MV-4-11 (cell line): ENCODE measurements around the gene LAMC3.

Source experiments
- DNase-seq: peaks from one replicate; lab custom pipeline; 2025; lab: John Stamatoyannopoulos, UW

LAMC3 gene

DNA sequence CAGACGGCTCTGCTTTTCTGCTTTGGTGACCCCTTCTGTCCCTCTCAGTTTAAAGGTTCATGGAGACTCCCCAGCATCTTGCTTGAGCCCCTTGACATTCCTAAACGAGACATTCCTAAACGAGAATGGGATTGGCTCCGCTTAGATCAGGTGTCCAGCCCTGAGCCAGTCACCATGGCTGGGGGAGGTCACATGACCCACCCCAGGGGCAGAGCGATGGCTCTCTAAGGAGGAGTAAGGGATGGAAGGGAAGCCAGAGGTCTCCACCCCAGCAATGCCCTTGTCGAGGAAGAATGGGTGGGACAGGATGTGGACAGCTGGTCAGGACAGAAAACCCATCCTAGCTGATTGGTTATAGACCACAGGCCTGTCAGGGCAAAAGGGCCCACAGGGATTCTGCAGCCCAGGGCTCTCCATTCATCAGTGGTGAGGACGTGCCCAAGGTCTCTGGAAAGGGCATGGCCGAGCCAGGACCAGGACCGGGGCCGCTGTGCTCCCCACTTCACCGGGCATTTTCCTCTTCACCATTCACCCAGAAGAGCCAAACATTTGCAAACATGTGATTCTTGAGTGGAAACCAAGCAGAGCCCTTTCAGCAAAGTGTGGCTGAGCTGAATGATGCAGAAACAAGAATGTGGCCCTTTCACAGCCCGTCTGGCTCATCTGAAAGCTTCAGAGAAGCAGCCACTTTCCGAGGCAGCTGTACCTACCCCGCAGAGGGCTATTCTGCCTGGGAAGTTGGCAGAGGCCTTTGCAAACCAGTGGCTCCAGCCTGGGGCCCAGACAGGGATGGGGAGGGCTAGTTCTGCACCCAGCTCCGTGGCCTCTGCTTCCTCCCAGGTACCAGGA is 67.6 kb downstream of the LAMC3 start:
- DNase-seq: no peak

DNA sequence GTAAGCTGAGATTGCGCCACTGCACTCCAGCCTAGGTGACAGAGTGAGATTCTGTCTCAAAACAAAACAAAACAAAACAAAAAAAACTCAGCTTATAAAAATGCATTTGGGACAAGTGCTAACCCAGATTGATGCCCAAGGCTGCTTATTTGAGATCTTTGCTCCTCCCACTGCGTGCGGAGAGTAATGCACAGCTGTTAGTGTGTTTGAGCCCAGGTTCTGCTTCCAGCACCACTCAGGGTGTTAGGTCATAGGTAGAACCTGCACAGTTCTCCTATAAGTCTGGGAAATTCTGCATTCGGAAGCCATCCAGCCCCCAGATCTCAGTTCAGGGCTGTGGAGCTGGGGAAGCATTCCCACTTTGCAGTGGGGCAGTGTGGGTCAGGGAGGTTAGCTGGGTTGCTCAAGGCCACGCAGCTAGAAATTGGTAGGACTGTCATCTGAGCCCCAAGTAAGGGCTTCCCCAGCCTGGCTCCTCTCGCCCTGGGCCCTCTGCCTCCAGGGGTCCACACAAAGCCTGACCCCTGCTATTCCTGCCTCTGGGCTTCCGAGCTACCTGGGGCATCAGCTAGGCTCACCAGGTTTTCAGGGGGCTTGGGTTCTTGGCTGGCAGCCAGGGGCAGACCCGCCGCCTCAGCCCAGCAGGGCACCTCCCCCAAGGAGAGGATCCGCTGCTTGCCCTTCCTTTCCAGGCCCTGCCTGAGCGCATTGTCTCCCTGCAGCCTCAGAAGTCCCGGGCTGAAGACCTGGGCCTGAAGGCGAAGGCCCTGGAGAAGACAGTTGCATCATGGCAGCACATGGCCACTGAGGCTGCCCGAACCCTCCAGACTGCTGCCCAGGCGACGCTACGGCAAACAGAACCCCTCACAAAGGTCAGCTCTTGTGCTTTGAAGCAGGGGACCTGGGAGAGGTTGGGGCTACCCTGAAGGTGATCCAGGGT is 69.7 kb downstream of the LAMC3 start:
- no peak for DNase-seq

DNA sequence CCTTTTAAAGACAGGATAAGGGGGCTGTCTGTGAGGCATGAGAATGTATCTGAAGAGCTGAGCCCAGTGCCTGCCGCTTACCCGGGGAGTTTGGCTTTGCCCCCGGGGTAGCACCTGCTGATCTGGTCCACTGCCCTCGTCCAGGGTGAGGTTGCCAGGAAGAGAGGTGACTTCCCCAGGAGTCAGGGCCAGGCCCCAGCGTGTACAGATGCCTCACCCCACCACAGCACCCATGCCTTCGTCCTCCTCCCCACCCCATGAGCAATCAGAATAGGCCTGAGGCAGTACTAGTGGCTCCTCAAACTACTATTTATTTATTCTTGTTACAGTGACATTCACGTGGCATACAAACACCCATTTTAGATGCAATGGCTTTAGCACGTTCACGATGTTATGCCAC is 71.6 kb downstream of the LAMC3 start:
- no peak for DNase-seq

DNA sequence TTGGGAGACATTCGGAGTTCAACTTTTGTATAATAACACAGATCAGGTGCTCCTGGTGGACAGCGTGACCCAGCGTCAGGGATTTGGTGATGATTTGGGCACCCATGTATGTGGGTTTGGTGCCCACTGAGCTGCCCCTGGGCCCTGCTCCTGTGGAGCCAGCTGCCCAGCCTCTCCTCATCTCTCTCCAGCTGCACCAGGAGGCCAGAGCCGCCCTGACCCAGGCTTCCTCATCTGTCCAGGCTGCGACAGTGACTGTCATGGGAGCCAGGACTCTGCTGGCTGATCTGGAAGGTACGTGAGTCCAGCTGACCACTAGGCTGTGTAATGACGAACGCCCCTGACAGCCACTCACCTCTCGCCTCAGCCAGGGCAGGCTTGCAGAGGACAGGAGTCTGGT is 72.9 kb downstream of the LAMC3 start:
- no peak for DNase-seq

DNA sequence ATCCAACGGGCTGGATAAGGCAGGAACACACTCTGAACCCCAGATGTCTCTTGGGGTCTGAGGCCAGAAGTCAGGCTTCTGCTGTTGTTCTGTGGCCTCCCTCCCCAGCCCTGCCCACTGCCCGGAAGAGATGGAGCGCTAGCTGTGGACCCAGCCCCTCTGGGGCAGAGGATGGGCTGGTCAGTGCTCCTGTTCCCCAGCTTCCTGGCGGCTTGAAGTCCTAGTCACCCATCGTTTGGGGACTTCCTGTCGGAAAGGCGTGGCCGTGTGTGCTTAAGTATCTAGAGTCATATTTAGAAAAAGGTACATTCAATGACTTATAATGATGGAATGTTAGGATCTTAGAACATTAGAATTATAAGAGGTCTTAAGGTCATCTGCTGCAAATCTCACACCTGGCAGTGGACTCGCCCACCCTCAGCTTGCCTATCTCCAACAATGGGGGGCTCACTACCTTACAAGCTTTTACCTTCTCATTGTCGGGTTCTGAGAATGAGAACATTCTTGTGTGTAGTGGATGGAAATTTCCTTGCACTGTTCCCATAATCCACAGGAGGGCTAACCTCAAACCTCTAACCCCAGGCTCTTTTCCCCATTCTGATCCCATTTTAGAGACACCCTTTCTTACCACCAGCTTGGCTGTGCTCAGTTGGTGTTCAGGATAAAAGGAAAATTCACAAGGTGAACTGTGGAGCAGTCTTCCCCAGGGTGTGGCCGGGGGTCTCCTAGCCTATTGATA is 74.0 kb downstream of the LAMC3 start:
- no peak for DNase-seq

DNA sequence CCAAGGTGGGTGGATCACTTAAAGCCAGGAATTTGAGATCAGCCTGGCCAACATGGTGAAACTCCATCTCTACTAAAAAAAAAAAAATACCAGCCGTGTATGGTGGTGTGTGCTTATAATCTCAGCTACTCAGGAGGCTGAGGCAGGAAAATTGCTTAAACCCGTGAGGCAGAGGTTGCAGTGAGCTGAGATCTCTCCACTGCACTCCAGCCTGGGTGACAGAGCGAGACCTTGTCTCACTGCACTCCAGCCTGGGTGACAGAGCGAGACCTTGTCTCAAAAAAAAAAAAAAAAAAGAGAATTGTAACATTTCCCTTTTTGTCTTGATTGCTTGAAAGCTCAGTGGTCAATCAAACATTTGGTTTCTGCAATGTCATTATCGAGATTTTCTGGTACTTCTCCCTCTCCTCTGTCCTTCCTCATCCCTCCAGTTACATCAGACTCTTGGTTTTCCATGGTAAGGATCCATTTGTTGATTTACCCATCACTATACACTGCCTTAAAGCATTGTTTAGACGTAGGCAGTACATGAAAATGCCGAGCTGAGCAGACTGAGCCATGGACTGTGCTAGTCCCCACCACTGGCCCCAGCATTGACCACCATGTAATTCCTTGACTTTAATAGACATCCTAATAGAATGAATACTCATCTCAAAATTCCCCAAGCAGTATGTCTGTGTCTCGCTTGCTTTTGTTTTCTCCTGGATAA is 75.8 kb downstream of the LAMC3 start:
- peak; percentile 31 for DNase-seq

DNA sequence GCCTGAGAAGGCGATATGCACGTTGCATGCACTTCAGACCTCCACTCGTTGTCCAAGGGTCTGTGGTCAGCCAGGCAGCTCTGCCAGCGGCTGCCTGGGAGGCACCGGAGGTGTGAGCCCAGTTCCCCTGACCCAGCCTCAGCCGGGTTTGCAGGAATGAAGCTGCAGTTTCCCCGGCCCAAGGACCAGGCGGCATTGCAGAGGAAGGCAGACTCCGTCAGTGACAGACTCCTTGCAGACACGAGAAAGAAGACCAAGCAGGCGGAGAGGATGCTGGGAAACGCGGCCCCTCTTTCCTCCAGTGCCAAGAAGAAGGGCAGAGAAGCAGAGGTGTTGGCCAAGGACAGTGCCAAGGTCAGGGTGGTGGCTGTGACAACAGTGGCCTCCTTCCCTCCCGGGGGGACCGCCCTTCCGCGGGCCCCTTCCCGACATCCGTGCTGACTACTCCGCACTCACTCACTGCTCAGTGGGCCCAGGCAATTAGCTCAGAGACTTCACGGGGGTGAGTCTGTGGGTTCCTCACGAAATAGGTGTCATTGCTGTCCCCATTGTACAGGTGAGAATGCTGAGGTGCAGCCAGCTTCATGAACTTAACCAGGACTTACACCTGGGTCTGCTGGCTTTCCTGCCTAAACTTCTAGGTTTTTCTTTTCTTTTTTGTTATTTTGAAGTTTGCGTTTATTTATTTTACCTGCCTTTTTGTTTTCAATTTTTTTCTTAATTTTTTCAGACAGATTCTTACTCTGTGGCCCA is 76.6 kb downstream of the LAMC3 start:
- no peak for DNase-seq

DNA sequence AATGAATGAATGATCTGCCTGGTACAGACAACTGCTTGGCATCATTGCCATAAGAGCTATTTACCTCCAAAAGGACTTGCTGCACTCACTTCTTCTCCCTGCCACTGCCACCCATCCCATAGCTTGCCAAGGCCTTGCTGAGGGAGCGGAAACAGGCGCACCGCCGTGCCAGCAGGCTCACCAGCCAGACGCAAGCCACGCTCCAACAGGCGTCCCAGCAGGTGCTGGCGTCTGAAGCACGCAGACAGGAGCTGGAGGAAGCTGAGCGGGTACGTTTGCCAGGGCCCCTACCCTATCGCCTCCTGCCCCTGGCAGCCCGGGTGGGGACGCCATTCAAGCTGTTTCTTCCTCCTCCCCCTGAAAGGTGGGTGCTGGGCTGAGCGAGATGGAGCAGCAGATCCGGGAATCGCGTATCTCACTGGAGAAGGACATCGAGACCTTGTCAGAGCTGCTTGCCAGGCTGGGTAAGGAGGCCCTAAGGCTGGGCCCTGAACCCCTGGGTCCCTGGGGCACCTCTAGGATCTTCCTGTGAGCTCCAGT is 78.5 kb downstream of the LAMC3 start:
- DNase-seq: no peak

DNA sequence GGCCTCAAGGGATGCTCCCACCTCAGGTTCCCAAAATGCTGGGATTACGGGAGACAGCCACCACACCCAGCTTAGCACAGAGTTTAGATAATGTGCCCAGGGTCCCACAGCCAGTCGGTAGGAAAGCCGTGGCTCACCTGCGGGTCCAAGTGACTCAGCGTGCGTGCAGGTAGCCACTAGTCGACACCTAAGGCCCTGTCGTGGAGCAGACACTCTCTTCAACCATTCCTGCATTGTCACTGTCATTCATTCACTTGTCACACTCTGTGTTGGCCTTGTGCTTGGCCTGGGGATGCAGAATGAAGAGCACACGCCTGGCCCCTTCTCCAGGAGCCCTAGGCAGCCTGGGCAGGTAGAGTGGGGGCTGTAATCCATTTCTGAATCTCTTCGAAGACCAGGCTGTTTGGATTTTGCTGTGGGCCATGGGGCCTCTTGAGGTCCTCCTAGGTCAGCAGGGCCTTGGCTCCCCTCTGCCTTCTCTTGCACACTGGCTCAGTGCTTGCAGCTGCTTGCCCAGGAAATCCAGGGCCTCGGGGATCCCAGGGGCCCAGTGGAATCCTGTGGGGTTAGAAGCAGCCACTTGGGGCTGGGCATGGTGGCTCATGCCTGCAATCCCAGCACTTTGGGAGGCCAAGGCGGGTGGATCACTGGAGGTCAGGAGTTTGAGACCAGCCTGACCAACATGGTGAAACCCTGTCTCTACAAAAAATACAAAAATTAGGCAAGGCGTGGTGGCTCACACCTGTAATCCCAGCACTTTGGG is 81.2 kb downstream of the LAMC3 start:
- DNase-seq: no peak

DNA sequence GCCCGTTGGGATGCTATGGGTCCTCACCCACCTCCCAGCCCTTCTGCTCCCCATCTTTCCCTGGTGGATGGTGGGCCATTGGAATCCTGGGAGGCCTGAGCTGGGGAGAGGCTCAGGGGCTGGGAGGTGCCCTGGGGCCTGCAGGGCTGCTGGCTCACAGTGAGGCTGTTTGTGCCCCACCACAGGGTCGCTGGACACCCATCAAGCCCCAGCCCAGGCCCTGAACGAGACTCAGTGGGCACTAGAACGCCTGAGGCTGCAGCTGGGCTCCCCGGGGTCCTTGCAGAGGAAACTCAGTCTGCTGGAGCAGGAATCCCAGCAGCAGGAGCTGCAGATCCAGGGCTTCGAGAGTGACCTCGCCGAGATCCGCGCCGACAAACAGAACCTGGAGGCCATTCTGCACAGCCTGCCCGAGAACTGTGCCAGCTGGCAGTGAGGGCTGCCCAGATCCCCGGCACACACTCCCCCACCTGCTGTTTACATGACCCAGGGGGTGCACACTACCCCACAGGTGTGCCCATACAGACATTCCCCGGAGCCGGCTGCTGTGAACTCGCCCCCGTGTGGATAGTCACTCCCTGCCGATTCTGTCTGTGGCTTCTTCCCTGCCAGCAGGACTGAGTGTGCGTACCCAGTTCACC is 82.5 kb downstream of the LAMC3 start:
- DNase-seq: no peak

DNA sequence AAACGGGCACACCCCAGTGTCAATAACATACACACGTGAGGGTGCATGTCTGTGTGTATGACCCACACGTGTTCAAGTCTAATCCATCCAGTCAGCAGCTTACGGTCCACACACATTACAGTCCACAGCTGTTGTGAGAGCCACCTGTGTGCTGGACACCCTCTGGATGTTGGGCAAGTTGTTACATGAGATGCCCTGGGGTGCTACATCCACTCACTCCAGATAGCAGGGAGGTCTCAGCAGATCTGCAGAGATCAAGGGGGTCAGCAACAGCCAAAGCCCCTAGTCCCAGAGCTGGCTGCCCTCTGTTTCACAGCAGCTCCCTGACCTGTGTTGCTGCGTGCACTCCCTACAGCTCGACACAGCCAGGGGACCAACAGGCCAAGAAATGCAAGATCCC is 83.1 kb downstream of the LAMC3 start:
- no peak for DNase-seq

DNA sequence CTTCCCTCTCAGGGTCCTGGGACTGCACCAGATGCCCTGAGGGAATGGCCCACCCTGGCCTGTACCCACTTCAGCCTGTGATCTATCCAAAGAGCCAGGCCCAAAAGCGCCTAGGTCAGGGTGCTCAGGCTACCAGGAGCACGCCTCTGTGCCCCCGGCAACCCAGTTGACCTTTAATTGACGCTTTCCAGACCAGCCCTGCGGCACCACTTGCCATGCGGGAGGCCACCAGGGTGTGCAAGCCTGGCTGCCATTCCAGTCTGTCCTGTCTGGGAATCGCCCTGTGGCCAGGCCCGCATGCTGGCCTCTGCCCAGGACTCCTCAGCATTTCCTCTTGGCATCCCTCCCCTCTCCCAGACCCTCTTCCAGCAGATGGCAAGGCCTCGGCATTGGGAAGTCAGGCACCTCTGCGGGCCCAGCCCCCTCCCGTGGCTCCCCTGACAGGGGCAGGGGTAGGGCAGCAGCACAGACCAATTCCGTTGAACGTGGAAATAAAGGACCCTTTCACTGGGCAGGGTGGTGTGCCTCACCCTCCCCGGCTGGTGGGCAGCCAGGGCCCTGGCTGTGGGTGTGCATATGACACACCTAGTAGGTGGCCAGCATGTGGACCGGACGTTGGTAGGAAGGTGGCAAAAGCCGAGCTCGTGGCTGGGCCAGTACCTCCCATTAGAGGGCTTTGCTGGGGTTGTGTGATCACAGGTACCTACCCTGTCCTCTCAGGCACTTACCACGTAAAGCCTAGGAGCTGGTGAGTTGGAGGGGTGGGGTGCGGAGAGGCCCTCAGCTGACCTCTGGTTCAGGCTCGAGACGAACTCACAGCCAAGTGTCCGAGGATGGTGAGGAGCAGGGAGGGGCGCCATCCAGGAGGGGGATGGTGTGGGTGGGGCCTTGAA is 83.8 kb downstream of the LAMC3 start:
- no peak for DNase-seq

DNA sequence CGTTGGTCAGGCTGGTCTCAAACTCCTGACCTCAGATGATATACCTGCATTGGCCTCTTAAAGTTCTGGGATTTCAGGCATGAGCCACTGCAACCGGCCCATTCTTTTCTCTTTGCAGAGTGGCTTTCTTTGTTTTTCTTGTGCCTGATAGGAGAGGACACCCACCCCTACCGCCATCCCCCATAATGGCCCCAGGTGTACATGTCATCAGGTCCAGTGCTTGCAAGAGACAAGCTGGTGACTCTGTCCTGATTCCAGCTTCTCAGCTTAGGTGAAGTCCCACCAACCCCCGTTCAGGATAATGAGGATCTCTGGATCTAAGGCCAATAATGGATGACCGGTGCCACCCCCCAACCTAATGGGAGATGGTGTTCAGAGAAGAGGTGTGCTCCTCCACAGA is 85.0 kb downstream of the LAMC3 start:
- DNase-seq: no peak

DNA sequence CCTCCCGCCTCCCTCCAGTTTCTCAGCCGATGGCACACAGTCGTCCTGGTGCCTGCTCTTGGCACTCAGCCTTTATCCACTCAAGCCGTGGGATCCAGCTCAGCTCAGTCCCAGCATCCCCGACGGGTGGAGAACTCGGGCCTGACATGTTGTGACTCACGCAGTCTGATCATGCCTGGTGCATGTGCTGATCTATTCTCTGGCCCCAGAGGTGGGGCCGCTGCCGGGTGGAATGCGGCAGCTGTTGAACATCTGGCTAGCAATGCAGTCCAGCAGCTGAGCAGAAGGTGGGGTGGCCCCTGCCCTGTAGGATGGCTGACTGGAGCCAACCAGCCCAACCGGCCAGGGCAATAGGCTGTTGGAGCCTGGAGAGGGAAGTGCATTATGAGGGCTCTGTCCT is 85.6 kb downstream of the LAMC3 start:
- no peak for DNase-seq

DNA sequence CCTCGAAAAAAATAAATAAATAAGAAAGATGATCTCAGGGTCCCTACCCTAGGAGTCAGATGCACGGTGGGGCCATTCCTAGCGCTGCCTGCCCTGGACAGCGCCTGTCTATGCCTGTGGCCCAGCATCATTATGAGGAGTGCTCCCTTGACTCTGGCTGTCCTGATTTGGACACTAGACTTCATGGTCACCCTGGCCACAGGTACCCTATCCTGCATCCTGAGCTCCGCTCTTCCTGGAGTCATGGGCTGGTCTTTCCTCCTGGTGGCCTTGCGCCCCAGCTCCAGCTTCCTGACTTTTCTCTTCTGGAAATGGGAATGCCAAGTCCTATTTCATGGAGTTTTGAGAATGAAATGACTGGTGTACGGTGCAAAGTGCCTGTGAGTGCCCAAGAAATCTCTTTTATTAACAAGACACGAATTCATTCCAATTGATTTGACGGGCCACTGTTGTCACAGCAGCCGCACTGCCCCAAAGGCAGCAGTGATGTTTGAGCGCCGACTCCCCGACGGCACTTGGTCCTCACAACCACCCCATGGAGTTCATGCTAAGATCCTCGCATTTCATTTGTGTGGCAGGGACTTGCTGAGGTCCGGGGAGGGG is 86.8 kb downstream of the LAMC3 start:
- no peak for DNase-seq

DNA sequence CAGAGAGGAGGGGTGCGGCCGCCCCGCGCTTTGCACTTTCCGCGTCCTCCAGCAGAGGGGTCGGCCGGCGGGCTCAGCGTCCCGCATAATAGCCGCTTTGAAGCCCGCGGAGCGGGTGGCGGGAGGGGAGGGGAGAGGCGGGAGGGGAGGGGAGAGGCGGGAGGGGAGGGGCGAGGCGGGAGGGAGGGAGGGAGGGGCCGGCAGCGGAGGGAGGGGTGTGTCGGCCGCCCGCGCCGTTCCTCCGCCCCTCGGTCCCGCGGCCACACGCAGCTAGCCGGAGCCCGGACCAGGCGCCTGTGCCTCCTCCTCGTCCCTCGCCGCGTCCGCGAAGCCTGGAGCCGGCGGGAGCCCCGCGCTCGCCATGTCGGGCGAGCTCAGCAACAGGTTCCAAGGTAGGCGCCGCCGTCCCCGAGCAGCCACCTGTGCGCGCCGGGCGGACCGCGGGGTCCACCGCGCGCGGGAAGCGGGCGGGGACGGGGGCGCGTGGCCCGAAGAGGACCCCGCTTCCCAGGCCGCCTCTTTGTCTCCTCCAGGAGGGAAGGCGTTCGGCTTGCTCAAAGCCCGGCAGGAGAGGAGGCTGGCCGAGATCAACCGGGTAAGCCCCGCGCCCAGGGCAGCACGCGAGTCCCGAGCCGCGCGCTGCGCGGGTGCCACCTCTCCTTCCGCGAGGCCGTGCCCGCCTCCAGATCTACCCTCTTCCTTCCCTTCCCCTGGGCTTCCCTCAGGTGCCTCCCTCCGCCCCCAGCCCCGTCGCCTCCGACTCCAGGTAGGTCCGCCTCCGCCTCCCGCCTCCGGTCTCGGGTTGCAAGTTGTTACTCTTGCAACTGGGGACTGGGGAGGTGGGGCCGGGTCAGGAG is 87.5 kb downstream of the LAMC3 start, which contains the start of gene AIF1L:
Gene AIF1L, plus strand, starts transcription at position 263 of the 857 bp plus-strand sequence. Its CDS starts 99 bp downstream, at position 362.
- no peak for DNase-seq
